Measurements from ENCODE around the gene C1QTNF9B. TPM values are rescaled to one million over a fixed set of nuclear protein-coding genes. Genes with fewer than 3 reads are reported as not detected.

The C1QTNF9B gene
- total RNA-seq, 2 experiments from 2014 or later = not detected

- Mint-ChIP-seq H3K27me3 (no peaks in the 10 kb centered on the region), H3K4me1 (ENCODE audit: low read depth) (no peaks in the 10 kb centered on the region), H3K36me3 (no peaks in the 10 kb centered on the region), H3K27ac (no peak overlapping the region), H3K9me3 (no peaks in the 10 kb centered on the region), H3K4me3 (no peak overlapping the region)
- ChIA-PET POLR2A (no interaction called here), CTCF (interaction anchor here (1.3 kb wide), 1 partner anchor 401 kb away, joined by 5 read pairs; no protein-coding TSS in a partner anchor)
- intact Hi-C loops (cut with micrococcal nuclease) = no loop called here
- no peak for DNase-seq
Measured at GRCh38 chr13:23868521-23868920, 28.8 kb downstream of the C1QTNF9B start.

GRCh38 chr13:23867027-23867491, 30.2 kb downstream of the C1QTNF9B start:
- no peaks in the 10 kb centered on the region for H3K36me3 Mint-ChIP-seq
- no peak overlapping the region for H3K27ac Mint-ChIP-seq
- DNase-seq = no peak
- POLR2A ChIA-PET = no interaction called here
- intact Hi-C loops (cut with micrococcal nuclease) = no loop called here
- no peaks in the 10 kb centered on the region for H3K4me1 Mint-ChIP-seq (ENCODE audit: low read depth)
- CTCF ChIA-PET = interaction anchor here (1.3 kb wide), 1 partner anchor 400 kb away, joined by 5 read pairs; no protein-coding TSS in a partner anchor
- H3K27me3 Mint-ChIP-seq = no peaks in the 10 kb centered on the region
- no peak overlapping the region for H3K4me3 Mint-ChIP-seq
- no peaks in the 10 kb centered on the region for H3K9me3 Mint-ChIP-seq

- ChIA-PET POLR2A (no interaction called here), CTCF (no interaction called here)
- Mint-ChIP-seq H3K27me3 (no peaks in the 10 kb centered on the region), H3K36me3 (no peaks in the 10 kb centered on the region), H3K9me3 (no peaks in the 10 kb centered on the region), H3K27ac (no peak overlapping the region), H3K4me3 (no peak overlapping the region), H3K4me1 (ENCODE audit: low read depth) (no peaks in the 10 kb centered on the region)
- no peak for DNase-seq
- intact Hi-C loops (cut with micrococcal nuclease) = no loop called here
Measured at GRCh38 chr13:23866420-23867026, 30.8 kb downstream of the C1QTNF9B start.

- DNase-seq = no peak
- no peak overlapping the region for H3K27ac Mint-ChIP-seq
- no peaks in the 10 kb centered on the region for H3K4me1 Mint-ChIP-seq (ENCODE audit: low read depth)
- H3K9me3 Mint-ChIP-seq = no peaks in the 10 kb centered on the region
- ChIA-PET POLR2A (no interaction called here), CTCF (no interaction called here)
- intact Hi-C loops (cut with micrococcal nuclease) = no loop called here
- H3K27me3 Mint-ChIP-seq = no peaks in the 10 kb centered on the region
- H3K4me3 Mint-ChIP-seq = no peak overlapping the region
- H3K36me3 Mint-ChIP-seq = peaks cover 2% of the 10 kb centered on the region
Measured at GRCh38 chr13:23865906-23866305, 31.4 kb downstream of the C1QTNF9B start.

GRCh38 chr13:23865026-23865425, 32.3 kb downstream of the C1QTNF9B start:
- Mint-ChIP-seq H3K27me3 (no peaks in the 10 kb centered on the region), H3K9me3 (no peaks in the 10 kb centered on the region), H3K36me3 (peaks cover 2% of the 10 kb centered on the region), H3K4me3 (no peak overlapping the region), H3K4me1 (ENCODE audit: low read depth) (no peaks in the 10 kb centered on the region), H3K27ac (no peak overlapping the region)
- intact Hi-C loops (cut with micrococcal nuclease) = no loop called here
- POLR2A ChIA-PET = no interaction called here
- DNase-seq = no peak
- CTCF ChIA-PET = no interaction called here

GRCh38 chr13:23861310-23861709, 36.0 kb downstream of the C1QTNF9B start:
- Mint-ChIP-seq H3K36me3 (peaks cover 6% of the 10 kb centered on the region), H3K9me3 (no peaks in the 10 kb centered on the region), H3K4me3 (no peak overlapping the region), H3K4me1 (ENCODE audit: low read depth) (no peaks in the 10 kb centered on the region), H3K27ac (no peak overlapping the region), H3K27me3 (no peaks in the 10 kb centered on the region)
- ChIA-PET CTCF (no interaction called here), POLR2A (no interaction called here)
- intact Hi-C loops (cut with micrococcal nuclease) = no loop called here
- no peak for DNase-seq

GRCh38 chr13:23859904-23860303, 37.4 kb downstream of the C1QTNF9B start:
- DNase-seq = no peak
- H3K36me3 Mint-ChIP-seq = peaks cover 10% of the 10 kb centered on the region
- ChIA-PET CTCF (no interaction called here), POLR2A (no interaction called here)
- H3K27me3 Mint-ChIP-seq = no peaks in the 10 kb centered on the region
- no peak overlapping the region for H3K4me3 Mint-ChIP-seq
- H3K9me3 Mint-ChIP-seq = no peaks in the 10 kb centered on the region
- H3K27ac Mint-ChIP-seq = no peak overlapping the region
- H3K4me1 Mint-ChIP-seq (ENCODE audit: low read depth) = peaks cover 3% of the 10 kb centered on the region
- intact Hi-C loops (cut with micrococcal nuclease) = no loop called here

GRCh38 chr13:23859455-23859854, 37.8 kb downstream of the C1QTNF9B start:
- Mint-ChIP-seq H3K4me3 (no peak overlapping the region), H3K36me3 (peaks cover 10% of the 10 kb centered on the region), H3K4me1 (ENCODE audit: low read depth) (peaks cover 3% of the 10 kb centered on the region), H3K27me3 (no peaks in the 10 kb centered on the region), H3K27ac (no peak overlapping the region), H3K9me3 (no peaks in the 10 kb centered on the region)
- CTCF ChIA-PET = interaction anchor here (1.2 kb wide), 1 partner anchor 70 kb away, joined by 3 read pairs; no protein-coding TSS in a partner anchor
- DNase-seq = no peak
- POLR2A ChIA-PET = no interaction called here
- intact Hi-C loops (cut with micrococcal nuclease) = no loop called here

- CTCF ChIA-PET = interaction anchor here (1.2 to 1.5 kb wide), 2 partner anchors 69 to 142 kb away, joined by 3 to 4 read pairs; no protein-coding TSS in a partner anchor
- H3K4me1 Mint-ChIP-seq (ENCODE audit: low read depth) = peaks cover 3% of the 10 kb centered on the region
- H3K9me3 Mint-ChIP-seq = no peaks in the 10 kb centered on the region
Measured at GRCh38 chr13:23858546-23858945, 38.8 kb downstream of the C1QTNF9B start.

GRCh38 chr13:23856008-23856750, 41.1 kb downstream of the C1QTNF9B start:
- intact Hi-C loops (cut with micrococcal nuclease) = no loop called here
- no peak overlapping the region for H3K27ac Mint-ChIP-seq
- no peak overlapping the region for H3K4me3 Mint-ChIP-seq
- peaks cover 3% of the 10 kb centered on the region for H3K4me1 Mint-ChIP-seq (ENCODE audit: low read depth)
- H3K9me3 Mint-ChIP-seq = no peaks in the 10 kb centered on the region
- no peaks in the 10 kb centered on the region for H3K27me3 Mint-ChIP-seq
- CTCF ChIA-PET = no interaction called here
- peaks cover 8% of the 10 kb centered on the region for H3K36me3 Mint-ChIP-seq
- POLR2A ChIA-PET = no interaction called here
- no peak for DNase-seq

More at GRCh38 chr13:23858546-23858945, 38.8 kb downstream of the C1QTNF9B start:
- no peak for DNase-seq
- intact Hi-C loops (cut with micrococcal nuclease) = no loop called here
- H3K36me3 Mint-ChIP-seq = peaks cover 10% of the 10 kb centered on the region
- no peak overlapping the region for H3K4me3 Mint-ChIP-seq
- H3K27me3 Mint-ChIP-seq = no peaks in the 10 kb centered on the region
- POLR2A ChIA-PET = no interaction called here
- H3K27ac Mint-ChIP-seq = no peak overlapping the region

GRCh38 chr13:23855360-23855759, 41.9 kb downstream of the C1QTNF9B start:
- CTCF ChIA-PET = no interaction called here
- Mint-ChIP-seq H3K27ac (no peak overlapping the region), H3K36me3 (peaks cover 8% of the 10 kb centered on the region), H3K4me3 (no peak overlapping the region), H3K4me1 (ENCODE audit: low read depth) (peaks cover 3% of the 10 kb centered on the region), H3K9me3 (no peaks in the 10 kb centered on the region), H3K27me3 (no peaks in the 10 kb centered on the region)
- intact Hi-C loops (cut with micrococcal nuclease) = no loop called here
- POLR2A ChIA-PET = no interaction called here
- DNase-seq = no peak

- H3K27ac Mint-ChIP-seq = no peak overlapping the region
- intact Hi-C loops (cut with micrococcal nuclease) = no loop called here
- peaks cover 3% of the 10 kb centered on the region for H3K4me1 Mint-ChIP-seq (ENCODE audit: low read depth)
- no peak for DNase-seq
- H3K36me3 Mint-ChIP-seq = peaks cover 8% of the 10 kb centered on the region
- no peaks in the 10 kb centered on the region for H3K9me3 Mint-ChIP-seq
- no peaks in the 10 kb centered on the region for H3K27me3 Mint-ChIP-seq
- POLR2A ChIA-PET = no interaction called here
- H3K4me3 Mint-ChIP-seq = no peak overlapping the region
- CTCF ChIA-PET = no interaction called here
Measured at GRCh38 chr13:23852351-23852750, 45.0 kb downstream of the C1QTNF9B start.

GRCh38 chr13:23851106-23851505, 46.2 kb downstream of the C1QTNF9B start:
- peaks cover 2% of the 10 kb centered on the region for H3K36me3 Mint-ChIP-seq
- DNase-seq = no peak
- H3K9me3 Mint-ChIP-seq = no peaks in the 10 kb centered on the region
- intact Hi-C loops (cut with micrococcal nuclease) = no loop called here
- H3K4me3 Mint-ChIP-seq = no peak overlapping the region
- H3K27ac Mint-ChIP-seq = no peak overlapping the region
- no peaks in the 10 kb centered on the region for H3K27me3 Mint-ChIP-seq
- POLR2A ChIA-PET = no interaction called here
- H3K4me1 Mint-ChIP-seq (ENCODE audit: low read depth) = peaks cover 3% of the 10 kb centered on the region
- CTCF ChIA-PET = no interaction called here

All from activated CD4-positive, alpha-beta memory T cell treated with anti-CD3 and anti-CD28 coated beads for 36 hours (primary cell).